NOMO-1 (cell line): Measurements from ENCODE around the gene PPP4C.

Source experiments
- DNase-seq, 2 experiments: peaks; one replicate each; lab custom pipeline; 2025; ENCODE audit not compliant: unreplicated experiment in 2 of 2; lab: John Stamatoyannopoulos, UW

The PPP4C gene

GRCh38 chr16:30078744-30079143 is 3.0 kb downstream of the PPP4C start:
- no peak for DNase-seq

- no peak for DNase-seq
Observed at GRCh38 chr16:30079480-30079879, 3.7 kb downstream of the PPP4C start.

- DNase-seq: no peak
Observed at GRCh38 chr16:30082545-30083090, 6.8 kb downstream of the PPP4C start.

- DNase-seq: no peak
Observed at GRCh38 chr16:30083216-30084055, 7.6 kb downstream of the PPP4C start.

DNA sequence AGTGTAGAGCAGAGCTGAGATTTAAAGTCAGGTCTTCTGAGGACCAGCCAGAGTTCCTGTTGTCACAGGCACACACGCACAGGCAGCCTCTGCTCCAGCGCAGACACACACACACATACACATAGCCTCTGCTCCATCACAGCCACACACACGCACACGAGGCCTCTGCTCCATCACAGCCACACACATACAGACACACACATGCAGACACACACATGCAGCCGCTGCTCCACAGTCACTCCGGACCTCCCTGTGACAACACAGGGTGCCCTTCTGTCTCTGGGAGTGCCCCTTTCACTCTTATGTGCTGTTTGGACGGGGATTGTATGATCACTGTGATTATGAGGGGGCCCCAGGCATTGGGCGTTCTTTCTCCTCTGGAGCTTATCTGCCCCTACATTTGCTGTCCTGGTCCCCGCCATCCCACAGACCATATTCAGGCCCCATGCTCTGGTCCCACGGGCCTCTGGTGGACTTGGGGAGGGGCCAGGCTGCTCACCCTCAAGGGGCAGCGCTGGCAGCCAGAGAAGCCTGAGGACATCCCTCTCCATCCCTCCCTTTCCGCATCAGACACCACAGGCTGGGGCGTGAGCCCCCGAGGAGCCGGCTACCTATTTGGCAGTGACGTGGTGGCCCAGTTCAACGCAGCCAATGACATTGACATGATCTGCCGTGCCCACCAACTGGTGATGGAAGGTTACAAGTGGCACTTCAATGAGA is 8.5 kb downstream of the PPP4C start:
- DNase-seq: no peak

DNA sequence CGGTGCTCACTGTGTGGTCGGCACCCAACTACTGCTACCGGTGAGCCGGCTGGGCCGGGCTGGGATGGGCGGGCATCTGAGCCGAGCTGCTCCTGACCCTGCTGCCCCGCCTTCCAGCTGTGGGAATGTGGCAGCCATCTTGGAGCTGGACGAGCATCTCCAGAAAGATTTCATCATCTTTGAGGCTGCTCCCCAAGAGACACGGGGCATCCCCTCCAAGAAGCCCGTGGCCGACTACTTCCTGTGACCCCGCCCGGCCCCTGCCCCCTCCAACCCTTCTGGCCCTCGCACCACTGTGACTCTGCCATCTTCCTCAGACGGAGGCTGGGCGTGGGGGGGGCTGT is 9.0 kb downstream of the PPP4C start:
- no peak for DNase-seq

DNA sequence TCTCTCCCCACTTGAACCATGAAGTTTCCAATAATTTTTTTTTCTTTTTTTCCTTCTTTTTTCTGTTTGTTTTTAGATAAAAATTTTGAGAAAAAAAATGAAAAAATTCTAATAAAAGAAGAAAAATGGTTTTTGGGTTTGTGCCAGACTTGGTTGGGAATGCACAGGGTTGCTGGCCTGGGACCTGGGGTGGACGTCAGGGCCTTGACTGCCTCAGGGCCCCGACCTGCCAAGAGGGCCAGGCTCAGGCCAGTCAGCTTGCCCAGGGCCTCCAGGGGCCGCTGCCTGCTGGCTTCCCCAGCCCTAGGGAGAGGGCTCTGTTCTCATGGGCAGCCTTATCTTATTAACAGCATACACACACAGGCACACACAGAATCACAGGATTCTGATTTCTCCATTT is 9.5 kb downstream of the PPP4C start:
- no peak for DNase-seq

GRCh38 chr16:30085820-30086219 is 10.0 kb downstream of the PPP4C start:
- DNase-seq: no peak

DNA sequence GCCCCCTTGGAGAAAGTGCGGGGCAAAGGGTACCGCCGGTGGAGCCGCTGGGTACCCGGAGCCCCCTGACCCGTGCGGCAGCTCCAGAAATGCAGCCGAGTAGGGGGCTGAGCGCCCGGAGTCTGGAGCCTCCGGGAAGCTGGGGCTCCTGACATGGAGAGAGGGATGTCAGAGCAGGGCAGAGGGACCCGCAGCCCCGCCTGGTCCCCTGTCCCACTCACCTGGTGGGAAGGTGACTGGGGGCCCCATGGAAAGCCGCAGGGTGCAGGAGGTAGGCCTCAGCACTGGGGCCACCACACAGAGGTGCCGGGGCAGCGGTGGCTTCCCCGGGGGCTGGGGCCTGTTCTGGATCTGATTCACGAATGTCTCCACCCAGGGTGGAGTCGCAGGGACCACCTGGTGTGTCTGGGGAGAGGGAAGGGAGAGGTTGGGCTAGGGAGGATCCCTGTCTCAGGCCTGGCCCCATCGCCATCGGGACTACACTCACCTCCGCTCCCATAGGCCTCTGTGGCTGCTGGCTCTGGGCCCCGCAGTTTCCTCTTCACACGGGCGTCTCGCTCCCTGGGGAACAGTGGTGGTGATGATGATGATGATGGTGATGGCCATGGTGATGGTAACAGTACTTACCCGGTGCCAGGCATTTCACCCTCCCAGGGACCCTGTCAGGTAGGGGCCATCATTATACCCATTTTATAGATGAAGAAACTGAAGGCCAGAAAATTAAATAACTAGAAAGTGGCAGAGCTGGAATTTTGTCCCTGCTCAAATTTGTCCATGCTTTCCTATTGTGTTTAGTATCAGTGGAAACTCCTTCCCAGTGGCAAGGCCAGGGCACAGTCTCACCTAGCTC is 10.7 kb downstream of the PPP4C start:
- DNase-seq: no peak

- DNase-seq: peak; percentile 72 to 85
Observed at GRCh38 chr16:30087181-30087898, 11.5 kb downstream of the PPP4C start.

DNA sequence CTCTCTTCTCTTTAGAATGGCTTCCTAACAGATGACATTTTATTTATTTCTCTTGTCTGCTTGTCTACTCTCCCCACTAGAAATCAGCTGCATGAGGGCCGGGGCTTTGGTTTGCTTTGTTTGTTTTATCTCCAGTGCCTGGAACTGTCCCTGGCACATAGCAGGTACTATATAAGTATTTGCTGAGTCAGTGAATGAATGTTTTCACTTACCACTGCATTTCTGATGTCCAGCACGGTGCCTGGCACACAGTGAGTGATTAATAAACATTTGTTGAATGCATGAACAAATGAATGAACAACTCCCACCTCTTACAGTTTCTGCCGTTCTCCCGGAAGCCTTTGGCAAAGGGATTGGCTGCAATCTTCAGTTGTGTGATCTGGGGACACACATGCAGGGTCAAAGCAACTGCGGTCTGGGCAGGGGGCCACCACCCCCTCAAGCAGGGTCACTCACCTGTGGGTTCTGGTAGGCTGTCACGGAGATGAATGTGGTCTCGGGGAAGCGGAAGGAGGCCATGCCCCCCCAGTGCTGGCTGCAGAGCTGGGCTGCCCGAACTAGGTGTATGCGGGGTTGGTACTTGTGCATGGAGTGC is 12.5 kb downstream of the PPP4C start:
- no peak for DNase-seq

- DNase-seq: no peak
Observed at GRCh38 chr16:30088832-30089624, 13.2 kb downstream of the PPP4C start.

DNA sequence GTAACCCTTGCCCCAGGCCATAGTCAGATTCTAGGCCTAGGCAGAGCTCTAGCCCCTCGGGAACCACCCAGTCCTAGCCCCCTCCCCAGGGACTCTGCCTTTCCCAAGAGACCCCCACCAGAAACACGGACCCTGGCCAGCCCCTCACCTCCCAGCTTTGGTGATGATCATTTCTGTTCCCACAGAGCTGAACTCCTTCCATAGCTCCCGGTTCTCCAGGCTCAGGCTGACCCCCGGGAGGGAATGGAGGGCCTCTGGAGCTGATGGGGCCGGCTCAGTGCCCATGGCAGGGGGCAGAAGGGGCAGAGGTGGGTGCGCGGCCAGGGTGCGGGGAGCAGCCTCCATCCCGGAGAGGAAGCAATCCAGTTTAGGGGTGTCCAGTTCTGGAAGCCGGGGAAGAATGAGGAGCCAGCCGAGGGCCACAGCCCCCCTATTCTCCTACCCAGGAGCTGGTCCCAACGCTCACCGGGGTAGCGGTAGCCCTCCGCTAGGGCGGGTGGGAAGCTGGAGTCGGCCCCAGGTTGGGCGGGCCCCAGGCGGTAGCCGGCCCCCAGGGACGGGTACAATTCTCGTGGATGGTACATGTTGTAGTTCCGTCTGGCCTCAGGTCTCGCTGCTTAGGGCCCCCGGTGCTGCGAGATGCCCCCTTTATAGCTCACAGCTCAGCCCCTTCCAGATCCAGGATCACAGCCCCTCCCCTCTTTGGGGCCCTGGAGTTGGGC is 15.0 kb downstream of the PPP4C start:
- no peak for DNase-seq

- peak; percentile 90 to 92 for DNase-seq
Observed at GRCh38 chr16:30091474-30092372, 15.9 kb downstream of the PPP4C start, which contains the start of gene TBX6. TSS of gene TBX6 (minus strand) at chr16:30091924. CDS start at chr16:30091193, 731 bp downstream.

GRCh38 chr16:30092373-30093010 is 16.7 kb downstream of the PPP4C start:
- DNase-seq: peak; percentile 96 to 98

DNA sequence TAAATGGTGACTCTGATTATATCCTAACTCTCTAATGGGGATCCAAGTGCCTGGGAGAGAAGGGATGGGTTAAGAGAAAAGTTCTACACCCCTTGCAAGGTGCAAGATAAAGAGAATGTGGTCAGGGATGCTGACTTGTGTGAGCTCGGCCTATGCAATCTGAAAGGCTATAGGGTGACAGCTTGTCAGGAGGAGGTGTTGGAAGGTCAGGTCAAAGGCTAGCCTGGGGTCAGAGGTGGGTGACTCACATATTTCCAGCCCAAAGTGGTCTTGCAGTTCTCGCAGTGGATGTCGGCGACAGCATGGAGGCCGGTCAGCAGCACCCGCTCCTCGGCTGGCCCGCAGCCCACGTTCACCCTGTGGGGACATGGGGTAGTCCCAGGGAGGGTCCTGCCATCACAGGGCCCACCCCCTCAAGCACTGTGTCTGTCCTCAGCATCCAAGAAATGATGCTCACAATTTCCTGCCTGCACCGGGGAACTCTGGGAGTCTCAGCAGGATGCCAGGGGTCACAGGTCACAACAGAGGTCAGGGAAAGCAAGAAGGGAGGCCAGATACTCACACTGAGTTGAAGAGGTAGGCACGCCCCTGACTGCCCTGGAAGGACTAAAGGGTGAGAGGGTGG is 18.9 kb downstream of the PPP4C start:
- DNase-seq: no peak
